H1 (cell line): ENCODE measurements around the gene CEL. TPM values are rescaled to one million over a fixed set of nuclear protein-coding genes. Genes with fewer than 3 reads are reported as not detected.

Source experiments
- ATF2 ChIP-seq: IDR thresholded peaks from 2 replicates; pipeline ENCODE4 v1.6.1; 2012; ENCODE audit warnings: low read length, inconsistent platforms
- CHD1 ChIP-seq: IDR thresholded peaks from 2 replicates; pipeline ENCODE4 v1.6.1; 2012; ENCODE audit warnings: low read depth, low read length, improper control_type of control experiment
- CHD2 ChIP-seq: IDR thresholded peaks from 2 replicates; pipeline ENCODE4 v1.6.1; 2012; ENCODE audit warnings: low read length, improper control_type of control experiment
- CHD7 ChIP-seq: fragments of 300-600 bp; sonication (generic); IDR thresholded peaks from 2 replicates; pipeline ENCODE4 v1.7.1; 2012; ENCODE audit warnings: low read length, moderate library complexity, mild to moderate bottlenecking, inconsistent platforms; ENCODE audit not compliant: insufficient replicate concordance
- MAFK ChIP-seq: IDR thresholded peaks from 2 replicates; pipeline ENCODE4 v1.6.1; 2012; ENCODE audit warnings: low read depth, mild to moderate bottlenecking, improper control_type of control experiment, low read length
- RXRA ChIP-seq: IDR thresholded peaks from 2 replicates; pipeline ENCODE4 v1.6.1; 2011; ENCODE audit warnings: low read depth, mild to moderate bottlenecking, low read length, moderate library complexity; ENCODE audit not compliant: insufficient read depth
- SAP30 ChIP-seq: fragments of 300-600 bp; sonication (generic); IDR thresholded peaks from 2 replicates; pipeline ENCODE4 v1.7.1; 2012; ENCODE audit warnings: low read length, moderate library complexity, mild to moderate bottlenecking, inconsistent platforms; ENCODE audit not compliant: insufficient read depth, insufficient replicate concordance
- USF2 ChIP-seq: IDR thresholded peaks from 2 replicates; pipeline ENCODE4 v1.6.1; 2011; ENCODE audit warnings: low read length, improper control_type of control experiment
- polyA plus RNA-seq, 7 experiments: library from polyadenylated mRNA; depleted of rRNA in 3 of 7; stranded (reverse) in 5 of 7; unstranded in 2 of 7; fragments of >200 nt in 5 of 7; fragments of 200-250 nt in 2 of 7; gene quantifications; 1 replicate in 5 of 7; 2 replicates in 1 of 7; 4 replicates in 1 of 7; pipeline versions ENCODE4 v1.2.1 to v1.2.3, GENCODE V29; 2011 to 2013; ENCODE audit warnings: missing spikeins in 2 of 7, mixed read lengths in 2 of 7
- total RNA-seq: library from RNA; stranded (reverse); fragmentation: NEBNext Ultra II Directional; extraction: Animal tissue kit (Norgen Biotek cat#: 25700); gene quantifications from 2 replicates; pipeline ENCODE4 v1.2.1, GENCODE V29; 2021

CEL gene
- total and polyA plus RNA-seq, 2 of the 8 experiments (the other 6 are each of a cell fraction or from before 2014, with no cell fraction given): 1.8 to 3.4 TPM

GRCh38 chr9:133044661-133045060, 17.1 kb upstream of the CEL start (continued):
- TF ChIP-seq CHD7 (no peak), USF2 (no peak), SAP30 (no peak), ATF2 (no peak), MAFK (no peak), CHD2 (no peak), CHD1 (no peak), RXRA (no peak)
